GM13977 (cell line): ENCODE results near the gene ARHGEF10L.

Experiments used
- DNase-seq: peaks from one replicate; pipeline ENCODE4 v3.0.0; 2012; ENCODE audit warnings: low spot score
- CTCF ChIP-seq: IDR thresholded peaks from 2 replicates; pipeline ENCODE4 v1.5.1; 2012; ENCODE audit warnings: mild to moderate bottlenecking, control low read depth; ENCODE audit not compliant: insufficient read depth; ENCODE audit errors: extremely low read depth, missing control alignments
- in situ Hi-C: fragments of 300-500 bp; cut with MboI; formaldehyde crosslinking; loops from one replicate; pipeline ENCODE4 v1.12.0; 2022; ENCODE audit warnings: low sequenced_read_pairs, low pct_unique_long_range_greater_than_20kb, mixed read lengths, inconsistent platforms; ENCODE audit not compliant: unreplicated experiment

The ARHGEF10L gene

GRCh38 chr1:17668624-17669175 lies 129.2 kb downstream of the ARHGEF10L start:
- DNase-seq = no peak
- no peak for TF ChIP-seq CTCF
- in situ Hi-C loops = no loop called here

- in situ Hi-C loops = no loop called here
- no peak for TF ChIP-seq CTCF
- no peak for DNase-seq
These were observed 129.8 kb downstream of the ARHGEF10L start for GRCh38 chr1:17669305-17669704.

GRCh38 chr1:17669866-17670451 lies 130.5 kb downstream of the ARHGEF10L start:
- no peak for TF ChIP-seq CTCF
- DNase-seq = no peak
- in situ Hi-C loops = no loop called here

GRCh38 chr1:17670587-17671313 lies 131.3 kb downstream of the ARHGEF10L start:
- DNase-seq = no peak
- no peak for TF ChIP-seq CTCF
- in situ Hi-C loops = no loop called here

- no peak for DNase-seq
- in situ Hi-C loops = no loop called here
- TF ChIP-seq CTCF = no peak
These were observed 131.8 kb downstream of the ARHGEF10L start for GRCh38 chr1:17671314-17671705.

- no peak for TF ChIP-seq CTCF
- no peak for DNase-seq
- in situ Hi-C loops = no loop called here
These were observed 132.2 kb downstream of the ARHGEF10L start for GRCh38 chr1:17671741-17672140.
